HFFc6 (cell line): ENCODE results near the gene HOXA6. TPM values are rescaled to one million over a fixed set of nuclear protein-coding genes. Genes with fewer than 3 reads are reported as not detected.

Source experiments
- DNase-seq: peaks from one replicate; pipeline ENCODE4 v3.0.0-alpha.2; 2018
- H3K27ac Mint-ChIP-seq: 2 replicates; pipeline ENCODE4 v1.8.0; 2020; ENCODE audit warnings: mild to moderate bottlenecking, mixed read lengths
- H3K27me3 Mint-ChIP-seq: 2 replicates; pipeline ENCODE4 v1.8.0; 2021; ENCODE audit warnings: mild to moderate bottlenecking, moderate library complexity, mixed read lengths; ENCODE audit not compliant: insufficient read depth
- H3K36me3 Mint-ChIP-seq: 2 replicates; pipeline ENCODE4 v1.8.0; 2021; ENCODE audit warnings: low read depth, mixed read lengths
- H3K4me1 Mint-ChIP-seq: 2 replicates; pipeline ENCODE4 v1.8.0; 2020; ENCODE audit warnings: low read depth, mixed read lengths
- H3K4me3 Mint-ChIP-seq: 2 replicates; pipeline ENCODE4 v1.8.0; 2020; ENCODE audit warnings: mild to moderate bottlenecking, moderate library complexity, mixed read lengths
- H3K9me3 Mint-ChIP-seq: 2 replicates; pipeline ENCODE4 v1.8.0; 2020; ENCODE audit warnings: mild to moderate bottlenecking, mixed read lengths
- CTCF ChIP-seq: fragments of 200-600 bp; sonication (generic); IDR thresholded peaks from 2 replicates; pipeline ENCODE4 v1.5.0; 2021; ENCODE audit warnings: antibody characterized with exemption, mild to moderate bottlenecking
- microRNA-seq: library from miRNA; unstranded; fragments of <30 nt; microRNA quantifications from one replicate; pipeline ENCODE4, GENCODE V29; 2019
- total RNA-seq, 6 experiments: library from RNA; stranded (reverse); fragmentation: NEBNext Ultra II Directional; extraction: Animal tissue kit (Norgen Biotek cat#: 25700); gene quantifications; 2 replicates in 1 of 6; 3 replicates in 5 of 6; pipeline ENCODE4 v1.2.3, GENCODE V29; 2021

Gene HOXA6
- total RNA-seq, 6 experiments from 2014 or later, result 2.3 to 3.8 (median 2.8) TPM

DNA sequence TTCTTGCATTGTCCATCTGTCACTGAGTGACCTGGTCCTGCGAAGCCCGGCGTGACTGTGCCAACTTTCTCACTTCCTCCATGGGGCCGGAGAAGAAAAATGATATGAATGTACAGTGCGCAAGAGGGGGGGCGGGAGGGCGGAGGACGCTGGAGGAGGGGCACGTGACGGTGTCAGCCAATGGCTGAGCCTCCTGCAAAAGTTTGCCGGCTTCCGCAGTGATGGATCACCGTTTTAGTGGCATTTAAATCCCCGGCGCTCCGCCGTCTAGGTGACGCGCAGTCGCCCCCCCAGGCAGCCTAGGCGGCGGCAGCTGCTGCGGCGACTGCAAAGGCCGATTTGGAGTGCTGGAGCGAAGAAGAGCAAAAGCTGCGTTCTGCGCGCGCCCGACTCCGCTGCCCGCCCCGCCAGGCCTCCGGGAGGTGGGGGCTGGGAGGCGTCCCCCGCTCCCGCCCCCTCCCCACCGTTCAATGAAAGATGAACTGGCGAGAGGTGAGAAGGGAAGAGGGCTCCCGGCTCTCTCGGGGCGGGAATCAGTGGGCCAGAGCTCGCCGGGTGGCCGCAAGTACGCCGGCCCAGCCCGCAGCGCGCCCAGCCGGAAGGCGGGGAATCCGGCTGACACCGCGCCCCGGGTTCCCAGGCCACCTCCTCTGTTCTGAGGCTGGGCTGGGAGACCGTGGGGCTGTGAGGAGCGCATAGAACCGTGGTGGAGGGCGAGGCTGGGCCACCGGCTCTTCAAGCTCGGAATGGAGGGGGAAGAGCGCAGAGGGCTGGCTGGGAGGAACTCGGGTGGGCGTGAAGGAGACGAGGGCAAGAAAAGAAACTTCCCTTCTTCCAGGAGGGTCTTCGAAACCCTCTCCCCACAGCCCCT lies 51.4 kb downstream of the HOXA6 start, which contains the start of gene HOXA1:
HOXA1 (minus strand) TSS at position 104 of the 871 bp plus-strand sequence; CDS start at position 16, 88 bp downstream.
- H3K9me3 Mint-ChIP-seq, result no peaks in the 10 kb centered on the region
- DNase-seq, result peak; percentile 90
- peaks cover 11% of the 10 kb centered on the region for H3K27me3 Mint-ChIP-seq
- peaks cover 34% of the 10 kb centered on the region for H3K4me1 Mint-ChIP-seq
- peaks cover 30% of the 10 kb centered on the region for H3K36me3 Mint-ChIP-seq
- peak within 1 kb of the TSS; percentile 87 for H3K4me3 Mint-ChIP-seq
- TF ChIP-seq CTCF, result peak; percentile 26; the same call in 1 of the 2 replicates
- H3K27ac Mint-ChIP-seq, result peak within 1 kb of the TSS; percentile 71

Small RNA genes lying within 50 kb of the gene (microRNA-seq; reads per million reads assigned to microRNA genes)
- gene MIR196B, result 7,181 reads per million, percentile 92 among the genes with 10 or more reads in this experiment

Other genes starting within 250 kb of the HOXA6 start
- under 1 TPM; 0.28 to 0.81 (median 0.45) TPM for gene HOXA1, start 51.8 kb downstream of the HOXA6 start, total RNA-seq
- under 1 TPM in 3 of 6 experiments, not detected in 3; 0.10 to 0.17 (median 0.14) TPM for gene HOXA2, start 45.1 kb downstream of the HOXA6 start, total RNA-seq
- gene HOXA4, start 17.0 kb downstream of the HOXA6 start, total RNA-seq, result 1 to 10 TPM in 1 of 6 experiments, under 1 TPM in 5; 0.38 to 1.0 (median 0.47) TPM
- gene HOXA5, start 4.1 kb downstream of the HOXA6 start, total RNA-seq, result 1 to 10 TPM; 2.0 to 3.8 (median 2.8) TPM
- 1 to 10 TPM in 3 of 6 experiments, under 1 TPM in 3; 0.33 to 1.9 (median 1.1) TPM for gene HOXA3, start 4.8 kb upstream of the HOXA6 start, total RNA-seq
- 1 to 10 TPM; 6.2 to 8.2 (median 6.8) TPM for gene HOXA7, start 8.9 kb upstream of the HOXA6 start, total RNA-seq
- gene HOXA9, start 17.8 kb upstream of the HOXA6 start, total RNA-seq, result 10 to 100 TPM; 25.2 to 37.0 (median 26.7) TPM
- 10 to 100 TPM; 38.9 to 43.5 (median 41.1) TPM for gene HOXA10, start 26.5 kb upstream of the HOXA6 start, total RNA-seq
- 10 to 100 TPM; 33.1 to 42.1 (median 39.1) TPM for gene HOXA11, start 37.5 kb upstream of the HOXA6 start, total RNA-seq
- 10 to 100 TPM; 11.1 to 16.0 (median 13.1) TPM for gene HOXA13, start 52.3 kb upstream of the HOXA6 start, total RNA-seq
- gene EVX1, start 95.0 kb upstream of the HOXA6 start, total RNA-seq, result not detected